Stimulated activated CD4-positive, alpha-beta T cell treated with anti-CD3 and anti-CD28 coated beads, TNF-alpha, amount 100 ng/mL, for 1 hour (primary cell): ENCODE data around the gene COA6.
"Not testable (repeated sequence)": the region's sequence is repeated elsewhere in the genome, so short reads cannot be mapped to it uniquely, and the experiment has no call there.

Source experiments
- DNase-seq, 3 donors: peaks; one replicate each; pipeline ENCODE4 v3.0.0-alpha.2; 2020; ENCODE audit warnings: low read depth in 3 of 3, low spot score in 1 of 3

COA6 gene

DNA sequence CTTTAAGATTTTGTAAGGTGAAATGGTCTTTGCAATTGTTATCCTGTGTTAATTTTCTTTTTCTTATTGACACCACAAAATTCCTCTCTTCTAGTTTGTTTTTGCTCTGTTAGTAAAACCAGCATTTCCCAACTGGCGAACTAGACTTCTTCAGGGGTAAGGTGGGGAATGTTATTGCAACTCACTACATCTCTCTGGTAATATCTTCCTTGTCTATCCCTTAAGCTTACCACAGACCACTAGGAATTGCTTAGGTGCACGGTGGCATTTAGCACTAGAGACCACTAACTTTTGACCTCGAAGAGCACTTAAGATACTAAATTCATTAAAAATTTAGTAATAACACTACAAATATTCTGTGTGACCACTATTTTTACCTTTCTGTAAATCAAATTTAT is 4.2 kb upstream of the COA6 start:
- DNase-seq: no peak

DNA sequence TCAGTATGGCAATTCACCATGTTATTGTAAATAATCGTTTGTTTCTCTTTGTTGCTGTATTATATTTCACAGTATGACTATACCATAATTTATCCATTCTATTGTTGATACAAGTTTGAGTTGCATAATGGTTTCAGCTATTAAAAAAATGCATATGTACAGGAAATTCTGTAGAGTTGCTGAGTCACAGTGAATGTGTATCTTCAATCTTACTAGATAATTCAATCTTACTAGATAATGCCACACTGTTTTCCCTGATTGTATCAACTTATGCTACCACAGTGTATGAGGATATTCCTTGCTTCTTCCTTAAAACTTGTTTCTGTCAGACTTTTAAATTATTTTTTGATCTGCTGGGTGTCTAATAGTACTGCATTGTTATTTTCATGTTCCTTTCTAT is 3.5 kb upstream of the COA6 start:
- DNase-seq: no peak

- no peak for DNase-seq
These were observed 1.8 kb upstream of the COA6 start for GRCh38 chr1:234371414-234371813.

- no peak for DNase-seq
These were observed 1.1 kb upstream of the COA6 start for GRCh38 chr1:234372011-234372757.

- DNase-seq: no peak
These were observed 651 bp downstream of the COA6 start for GRCh38 chr1:234373959-234374254.

DNA sequence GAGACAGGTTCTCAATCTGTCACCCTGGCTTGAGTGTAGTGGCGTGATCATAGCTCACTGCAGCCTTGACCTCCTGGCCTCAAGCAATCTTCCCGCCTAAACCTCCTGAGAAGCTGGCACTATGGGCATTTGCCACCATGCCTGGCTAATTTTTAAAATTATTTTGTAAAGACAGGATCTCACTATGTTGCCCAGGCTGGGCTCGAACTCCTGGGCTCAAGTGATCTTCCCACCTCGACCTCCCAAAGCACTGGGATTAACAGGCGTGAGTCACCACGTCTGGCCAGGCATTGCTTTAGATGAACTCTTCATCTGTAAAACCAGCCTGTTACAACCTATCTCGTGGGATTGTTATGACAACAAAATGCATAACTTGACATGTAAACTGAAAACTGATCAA is 2.4 kb downstream of the COA6 start:
- no peak for DNase-seq

GRCh38 chr1:234379591-234380109 is 6.4 kb downstream of the COA6 start:
- not testable (repeated sequence) for DNase-seq

- DNase-seq: no peak
These were observed 8.7 kb downstream of the COA6 start for GRCh38 chr1:234381699-234382555.

DNA sequence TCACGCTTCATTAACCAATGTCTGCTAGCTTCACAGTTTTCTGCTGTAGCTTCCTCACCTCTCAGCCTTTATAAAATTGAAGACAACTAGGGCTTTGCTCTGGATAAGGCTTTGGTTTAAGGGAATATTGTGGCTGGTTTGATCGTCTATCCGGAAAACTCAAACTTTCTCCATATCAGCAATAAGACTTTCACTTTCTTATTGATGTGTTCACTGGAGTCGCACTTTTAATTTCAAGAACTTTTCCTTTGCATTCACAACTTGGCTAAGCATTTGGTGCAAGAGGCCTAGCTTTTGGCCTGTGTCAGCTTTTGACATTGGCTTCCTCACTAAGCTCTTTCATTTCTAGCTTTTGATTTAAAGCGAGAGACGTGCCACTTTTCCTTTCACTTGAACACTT is 12.9 kb downstream of the COA6 start:
- no peak for DNase-seq

- DNase-seq: no peak
These were observed 14.8 kb downstream of the COA6 start for GRCh38 chr1:234388094-234388493.

DNA sequence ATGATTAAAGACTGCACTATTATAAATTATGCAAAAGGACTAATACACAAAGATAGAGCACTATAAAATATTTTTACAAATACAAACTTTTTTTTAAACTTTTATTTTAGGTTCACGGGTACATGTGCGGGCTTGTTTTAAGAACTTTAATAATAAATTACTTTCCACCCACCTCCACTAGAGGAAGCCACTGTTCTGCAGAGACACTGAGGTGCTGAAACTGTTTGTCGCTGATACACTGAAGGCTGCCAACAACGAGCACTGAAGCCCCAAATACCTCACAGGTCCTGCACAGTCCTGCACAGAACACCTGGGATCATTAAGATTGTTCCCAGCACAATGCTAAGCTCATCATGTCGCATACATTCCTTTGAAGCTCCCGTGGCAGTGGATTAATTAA is 19.9 kb downstream of the COA6 start:
- DNase-seq: no peak

GRCh38 chr1:234395297-234395696 is 22.0 kb downstream of the COA6 start:
- DNase-seq: no peak

- no peak for DNase-seq
These were observed 22.8 kb downstream of the COA6 start for GRCh38 chr1:234396092-234396491.

GRCh38 chr1:234396871-234397270 is 23.6 kb downstream of the COA6 start:
- DNase-seq: no peak

DNA sequence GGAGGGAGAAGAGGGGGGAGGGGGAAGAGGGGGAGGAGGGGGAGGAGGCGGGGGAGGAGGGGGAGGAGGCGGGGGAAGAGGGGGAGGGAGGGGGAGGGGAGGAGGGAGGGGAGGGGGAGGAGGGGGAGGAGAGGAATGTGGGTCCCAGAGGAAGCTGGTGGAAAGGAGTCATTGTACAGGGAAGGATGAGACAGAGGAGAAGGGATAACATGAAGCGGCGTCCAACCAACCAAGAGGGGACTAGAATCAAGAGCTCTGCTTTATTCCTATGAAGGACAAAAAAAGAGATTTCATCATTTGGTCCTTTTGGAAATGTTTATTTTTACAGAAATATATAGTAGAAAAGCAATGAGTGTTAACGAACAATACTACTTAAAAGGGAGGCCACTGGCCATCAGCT is 24.5 kb downstream of the COA6 start:
- DNase-seq: no peak

- DNase-seq: no peak
These were observed 25.7 kb downstream of the COA6 start for GRCh38 chr1:234398849-234399381.

DNA sequence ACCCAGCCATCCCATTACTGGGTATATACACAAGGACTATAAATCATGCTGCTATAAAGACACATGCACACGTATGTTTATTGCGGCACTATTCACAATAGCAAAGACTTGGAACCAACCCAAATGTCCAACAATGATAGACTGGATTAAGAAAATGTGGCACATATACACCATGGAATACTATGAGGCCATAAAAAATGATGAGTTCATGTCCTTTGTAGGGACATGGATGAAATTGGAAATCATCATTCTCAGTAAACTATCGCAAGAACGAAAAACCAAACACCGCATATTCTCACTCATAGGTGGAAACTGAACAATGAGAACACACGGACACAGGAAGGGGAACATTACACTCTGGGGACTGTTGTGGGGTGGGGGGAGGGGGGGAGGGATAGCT is 26.3 kb downstream of the COA6 start:
- not testable (repeated sequence) for DNase-seq

DNA sequence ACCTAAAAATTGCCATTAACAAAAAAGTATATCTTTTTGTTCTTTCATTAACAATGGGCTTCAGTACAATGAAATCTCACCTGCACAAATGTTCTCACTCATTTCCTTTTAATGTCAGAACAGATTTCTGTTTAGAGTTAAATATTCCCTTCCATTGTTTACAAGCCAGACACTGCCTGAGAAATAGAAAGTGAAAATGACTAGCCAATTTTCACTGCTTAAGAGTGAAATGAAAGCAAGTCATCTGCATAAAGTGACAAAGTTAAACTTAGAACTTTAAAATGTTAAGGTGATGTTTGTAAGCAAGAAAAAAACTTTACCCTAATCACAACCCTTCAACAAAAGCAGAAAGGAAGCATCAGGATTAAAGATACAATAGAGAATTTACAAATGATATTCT is 27.5 kb downstream of the COA6 start:
- no peak for DNase-seq

DNA sequence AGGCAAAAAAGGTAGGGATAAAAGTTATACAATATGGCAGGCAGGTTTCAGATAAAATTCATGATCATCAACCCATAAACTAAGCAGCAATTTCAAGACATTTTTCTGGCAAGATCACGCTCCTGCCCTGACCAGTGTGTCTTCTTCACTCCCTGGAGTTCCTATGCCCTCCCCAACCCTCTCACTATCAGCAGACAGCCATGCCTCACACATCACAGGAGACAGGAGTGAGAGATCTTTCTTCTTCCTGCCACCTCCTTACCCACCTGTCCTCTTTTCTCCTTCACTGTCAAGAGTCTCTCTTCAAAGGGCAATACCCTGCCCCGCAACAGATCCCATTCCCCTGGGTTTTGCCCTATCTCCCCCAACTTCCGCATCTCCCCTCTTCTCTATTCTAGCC is 28.4 kb downstream of the COA6 start:
- no peak for DNase-seq

DNA sequence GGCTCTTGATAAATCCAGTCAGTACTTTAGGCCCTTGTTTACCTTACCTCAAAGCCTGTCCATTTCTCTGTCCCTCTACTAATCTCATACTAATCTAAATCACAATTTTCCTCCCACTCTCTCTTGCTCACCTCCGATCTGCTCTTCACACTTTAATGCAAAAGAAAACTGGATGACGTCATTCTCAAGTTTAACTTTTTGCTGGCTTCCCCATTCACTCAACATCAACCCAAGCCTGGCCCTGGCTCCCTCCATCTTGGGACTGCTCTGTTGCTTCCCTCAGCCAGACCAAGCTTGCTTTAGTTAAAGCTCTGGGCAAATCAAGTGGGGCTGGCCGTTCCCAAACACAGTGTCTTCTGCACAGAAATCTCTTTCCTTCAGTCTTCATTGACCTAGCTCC is 29.7 kb downstream of the COA6 start:
- DNase-seq: no peak

- DNase-seq: no peak
These were observed 32.4 kb downstream of the COA6 start for GRCh38 chr1:234405676-234406075.

GRCh38 chr1:234406871-234407270 is 33.6 kb downstream of the COA6 start:
- no peak for DNase-seq
